Measurements from ENCODE around the gene NGFR. TPM values are rescaled to one million over a fixed set of nuclear protein-coding genes. Genes with fewer than 3 reads are reported as not detected.
A peak's percentile ranks its signal among the peaks of the same experiment; 100 is the strongest.
"Not testable (repeated sequence)": the region's sequence is repeated elsewhere in the genome, so short reads cannot be mapped to it uniquely, and the experiment has no call there.

The NGFR gene
- polyA plus RNA-seq, 1 donor = 20.4 TPM

GRCh38 chr17:49496867-49497147 is 1.7 kb downstream of the NGFR start:
- H3K9me3 ChIP-seq (ENCODE audit: control insufficient read depth, low read depth, low read length) = peaks cover 6% of the 10 kb centered on the region
- no peaks in the 10 kb centered on the region for H3K36me3 ChIP-seq (ENCODE audit: control insufficient read depth, insufficient read depth, low read length)
- H3K27ac ChIP-seq (ENCODE audit: low read length) = no peak overlapping the region
- peaks cover 26% of the 10 kb centered on the region for H3K4me1 ChIP-seq (ENCODE audit: control insufficient read depth, insufficient read depth, low read length)
- WGBS (ENCODE audit: insufficient coverage, low lambda C conversion rate) = no CpG with 5 or more reads among the region's 13 CpGs
- H3K4me3 ChIP-seq (ENCODE audit: low read length) = peak overlapping the region; percentile 41
- H3K27me3 ChIP-seq (ENCODE audit: control insufficient read depth, insufficient read depth, low read length) = peaks cover 83% of the 10 kb centered on the region
- DNase-seq = no peak

- no peak overlapping the region for H3K27ac ChIP-seq (ENCODE audit: low read length)
- peak in 1 of 2 donors; percentile 24 for DNase-seq
These were observed 2.3 kb downstream of the NGFR start for GRCh38 chr17:49497148-49498028.

GRCh38 chr17:49498029-49498615 is 3.0 kb downstream of the NGFR start:
- H3K27me3 ChIP-seq (ENCODE audit: control insufficient read depth, insufficient read depth, low read length) = peaks cover 84% of the 10 kb centered on the region
- peak overlapping the region; percentile 41 for H3K4me3 ChIP-seq (ENCODE audit: low read length)
- no peak for DNase-seq
- peaks cover 6% of the 10 kb centered on the region for H3K9me3 ChIP-seq (ENCODE audit: control insufficient read depth, low read depth, low read length)
- no peaks in the 10 kb centered on the region for H3K36me3 ChIP-seq (ENCODE audit: control insufficient read depth, insufficient read depth, low read length)
- H3K27ac ChIP-seq (ENCODE audit: low read length) = no peak overlapping the region
- H3K4me1 ChIP-seq (ENCODE audit: control insufficient read depth, insufficient read depth, low read length) = peaks cover 26% of the 10 kb centered on the region
- 50% methylated on average over 2 of the region's 12 CpGs for WGBS (ENCODE audit: insufficient coverage, low lambda C conversion rate)

More at GRCh38 chr17:49497148-49498028, 2.3 kb downstream of the NGFR start:
- Histone ChIP-seq H3K4me1 (ENCODE audit: control insufficient read depth, insufficient read depth, low read length) (peaks cover 26% of the 10 kb centered on the region), H3K4me3 (ENCODE audit: low read length) (peak overlapping the region; percentile 41), H3K36me3 (ENCODE audit: control insufficient read depth, insufficient read depth, low read length) (no peaks in the 10 kb centered on the region), H3K9me3 (ENCODE audit: control insufficient read depth, low read depth, low read length) (peaks cover 6% of the 10 kb centered on the region), H3K27me3 (ENCODE audit: control insufficient read depth, insufficient read depth, low read length) (peaks cover 88% of the 10 kb centered on the region)
- no CpG with 5 or more reads among the region's 75 CpGs for WGBS (ENCODE audit: insufficient coverage, low lambda C conversion rate)

GRCh38 chr17:49501496-49501895 is 6.4 kb downstream of the NGFR start:
- WGBS (ENCODE audit: insufficient coverage, low lambda C conversion rate) = no CpG with 5 or more reads among the region's 3 CpGs
- Histone ChIP-seq H3K27ac (ENCODE audit: low read length) (no peak overlapping the region), H3K27me3 (ENCODE audit: control insufficient read depth, insufficient read depth, low read length) (peaks cover 72% of the 10 kb centered on the region), H3K4me3 (ENCODE audit: low read length) (no peak overlapping the region), H3K4me1 (ENCODE audit: control insufficient read depth, insufficient read depth, low read length) (peaks cover 18% of the 10 kb centered on the region), H3K9me3 (ENCODE audit: control insufficient read depth, low read depth, low read length) (peaks cover 6% of the 10 kb centered on the region), H3K36me3 (ENCODE audit: control insufficient read depth, insufficient read depth, low read length) (no peaks in the 10 kb centered on the region)
- DNase-seq = no peak

GRCh38 chr17:49502254-49502653 is 7.2 kb downstream of the NGFR start:
- WGBS (ENCODE audit: insufficient coverage, low lambda C conversion rate) = no CpG with 5 or more reads among the region's 4 CpGs
- H3K27me3 ChIP-seq (ENCODE audit: control insufficient read depth, insufficient read depth, low read length) = peaks cover 64% of the 10 kb centered on the region
- H3K4me1 ChIP-seq (ENCODE audit: control insufficient read depth, insufficient read depth, low read length) = peaks cover 10% of the 10 kb centered on the region

GRCh38 chr17:49502680-49503079 is 7.6 kb downstream of the NGFR start:
- WGBS (ENCODE audit: insufficient coverage, low lambda C conversion rate) = no CpG with 5 or more reads among the region's 5 CpGs
- H3K27me3 ChIP-seq (ENCODE audit: control insufficient read depth, insufficient read depth, low read length) = peaks cover 62% of the 10 kb centered on the region
- H3K4me1 ChIP-seq (ENCODE audit: control insufficient read depth, insufficient read depth, low read length); H3K9me3 ChIP-seq (ENCODE audit: control insufficient read depth, low read depth, low read length); H3K36me3 ChIP-seq (ENCODE audit: control insufficient read depth, insufficient read depth, low read length); DNase-seq; H3K27ac ChIP-seq (ENCODE audit: low read length); H3K4me3 ChIP-seq (ENCODE audit: low read length): not testable (repeated sequence)

More at GRCh38 chr17:49502254-49502653, 7.2 kb downstream of the NGFR start:
- Histone ChIP-seq H3K27ac (ENCODE audit: low read length) (no peak overlapping the region), H3K9me3 (ENCODE audit: control insufficient read depth, low read depth, low read length) (peaks cover 5% of the 10 kb centered on the region), H3K36me3 (ENCODE audit: control insufficient read depth, insufficient read depth, low read length) (no peaks in the 10 kb centered on the region), H3K4me3 (ENCODE audit: low read length) (no peak overlapping the region)
- no peak for DNase-seq

GRCh38 chr17:49504369-49504768 is 9.3 kb downstream of the NGFR start:
- no peak for DNase-seq
- Histone ChIP-seq H3K9me3 (ENCODE audit: control insufficient read depth, low read depth, low read length) (no peaks in the 10 kb centered on the region), H3K27me3 (ENCODE audit: control insufficient read depth, insufficient read depth, low read length) (peaks cover 57% of the 10 kb centered on the region), H3K36me3 (ENCODE audit: control insufficient read depth, insufficient read depth, low read length) (no peaks in the 10 kb centered on the region), H3K27ac (ENCODE audit: low read length) (no peak overlapping the region), H3K4me3 (ENCODE audit: low read length) (no peak overlapping the region), H3K4me1 (ENCODE audit: control insufficient read depth, insufficient read depth, low read length) (no peaks in the 10 kb centered on the region)
- 67% methylated on average over 3 of the region's 4 CpGs for WGBS (ENCODE audit: insufficient coverage, low lambda C conversion rate)

- H3K27me3 ChIP-seq (ENCODE audit: control insufficient read depth, insufficient read depth, low read length) = peaks cover 44% of the 10 kb centered on the region
- H3K27ac ChIP-seq (ENCODE audit: low read length) = no peak overlapping the region
- no peaks in the 10 kb centered on the region for H3K9me3 ChIP-seq (ENCODE audit: control insufficient read depth, low read depth, low read length)
- H3K4me1 ChIP-seq (ENCODE audit: control insufficient read depth, insufficient read depth, low read length) = no peaks in the 10 kb centered on the region
- DNase-seq = no peak
- WGBS (ENCODE audit: insufficient coverage, low lambda C conversion rate) = no CpG with 5 or more reads among the region's 14 CpGs
- H3K36me3 ChIP-seq (ENCODE audit: control insufficient read depth, insufficient read depth, low read length) = no peaks in the 10 kb centered on the region
- no peak overlapping the region for H3K4me3 ChIP-seq (ENCODE audit: low read length)
These were observed 10.8 kb downstream of the NGFR start for GRCh38 chr17:49505854-49506253.

GRCh38 chr17:49506282-49506681 is 11.2 kb downstream of the NGFR start:
- Histone ChIP-seq H3K4me1 (ENCODE audit: control insufficient read depth, insufficient read depth, low read length) (no peaks in the 10 kb centered on the region), H3K36me3 (ENCODE audit: control insufficient read depth, insufficient read depth, low read length) (no peaks in the 10 kb centered on the region), H3K27ac (ENCODE audit: low read length) (no peak overlapping the region), H3K4me3 (ENCODE audit: low read length) (no peak overlapping the region), H3K27me3 (ENCODE audit: control insufficient read depth, insufficient read depth, low read length) (peaks cover 40% of the 10 kb centered on the region), H3K9me3 (ENCODE audit: control insufficient read depth, low read depth, low read length) (no peaks in the 10 kb centered on the region)
- no CpG with 5 or more reads among the region's 57 CpGs for WGBS (ENCODE audit: insufficient coverage, low lambda C conversion rate)
- no peak for DNase-seq

GRCh38 chr17:49508061-49508865 is 13.2 kb downstream of the NGFR start:
- peaks cover 33% of the 10 kb centered on the region for H3K27me3 ChIP-seq (ENCODE audit: control insufficient read depth, insufficient read depth, low read length)

More at GRCh38 chr17:49508061-49508865, 13.2 kb downstream of the NGFR start:
- no peaks in the 10 kb centered on the region for H3K9me3 ChIP-seq (ENCODE audit: control insufficient read depth, low read depth, low read length)
- H3K4me1 ChIP-seq (ENCODE audit: control insufficient read depth, insufficient read depth, low read length) = no peaks in the 10 kb centered on the region
- H3K27ac ChIP-seq (ENCODE audit: low read length) = no peak overlapping the region
- no peak for DNase-seq
- WGBS (ENCODE audit: insufficient coverage, low lambda C conversion rate) = no CpG with 5 or more reads among the region's 17 CpGs
- H3K4me3 ChIP-seq (ENCODE audit: low read length) = no peak overlapping the region
- no peaks in the 10 kb centered on the region for H3K36me3 ChIP-seq (ENCODE audit: control insufficient read depth, insufficient read depth, low read length)

All from large intestine (tissue), 3 donors.